SHP77 treated with DMSO at 0.1 percent for 48 hours (cell line): ENCODE measurements around the gene SDK1.

Experiments used
- DNase-seq: peaks from one replicate; lab custom pipeline; 2025; lab: John Stamatoyannopoulos, UW

Gene SDK1

GRCh38 chr7:3338161-3338560 is 37.1 kb downstream of the SDK1 start:
- no peak for DNase-seq

- DNase-seq = no peak
Measured at GRCh38 chr7:3345699-3346481, 44.8 kb downstream of the SDK1 start.

- no peak for DNase-seq
Measured at GRCh38 chr7:3349126-3349525, 48.1 kb downstream of the SDK1 start.

GRCh38 chr7:3356173-3356572 is 55.1 kb downstream of the SDK1 start:
- no peak for DNase-seq

- no peak for DNase-seq
Measured at GRCh38 chr7:3358991-3359390, 57.9 kb downstream of the SDK1 start.

GRCh38 chr7:3367261-3367660 is 66.2 kb downstream of the SDK1 start:
- DNase-seq = no peak

- DNase-seq = peak; percentile 41
Measured at GRCh38 chr7:3370068-3370830, 69.2 kb downstream of the SDK1 start.

GRCh38 chr7:3370921-3371320 is 69.9 kb downstream of the SDK1 start:
- DNase-seq = no peak

- DNase-seq = no peak
Measured at GRCh38 chr7:3371601-3372000, 70.5 kb downstream of the SDK1 start.

GRCh38 chr7:3374239-3374638 is 73.2 kb downstream of the SDK1 start:
- no peak for DNase-seq

GRCh38 chr7:3378390-3379150 is 77.5 kb downstream of the SDK1 start:
- DNase-seq = no peak

GRCh38 chr7:3380034-3380433 is 79.0 kb downstream of the SDK1 start:
- no peak for DNase-seq

- DNase-seq = no peak
Measured at GRCh38 chr7:3380886-3381685, 80.0 kb downstream of the SDK1 start.

GRCh38 chr7:3386423-3387190 is 85.6 kb downstream of the SDK1 start:
- no peak for DNase-seq

GRCh38 chr7:3393862-3394261 is 92.8 kb downstream of the SDK1 start:
- DNase-seq = no peak

GRCh38 chr7:3397324-3397723 is 96.3 kb downstream of the SDK1 start:
- DNase-seq = no peak

- DNase-seq = peak; percentile 24
Measured at GRCh38 chr7:3399858-3400257, 98.8 kb downstream of the SDK1 start.

GRCh38 chr7:3404501-3404900 is 103.4 kb downstream of the SDK1 start:
- DNase-seq = no peak

- DNase-seq = no peak
Measured at GRCh38 chr7:3408814-3409595, 108.0 kb downstream of the SDK1 start.

- no peak for DNase-seq
Measured at GRCh38 chr7:3412871-3413270, 111.8 kb downstream of the SDK1 start.
